GM21529 (cell line): ENCODE results near the gene EPN1.

Experiments
- ATAC-seq: cut with Tn5 transposase; IDR thresholded peaks from one replicate; pipeline ENCODE4 v1.9.1; 2021; ENCODE audit not compliant: unreplicated experiment

EPN1 gene

GRCh38 chr19:55646889-55647731 is 27.9 kb upstream of the EPN1 start:
- no peak for ATAC-seq

GRCh38 chr19:55647732-55648584 is 27.1 kb upstream of the EPN1 start, which contains the start of gene CCDC106:
TSS of gene CCDC106 (plus strand) at chr19:55648212. CDS start at chr19:55649047, 835 bp downstream.
- no peak for ATAC-seq

DNA sequence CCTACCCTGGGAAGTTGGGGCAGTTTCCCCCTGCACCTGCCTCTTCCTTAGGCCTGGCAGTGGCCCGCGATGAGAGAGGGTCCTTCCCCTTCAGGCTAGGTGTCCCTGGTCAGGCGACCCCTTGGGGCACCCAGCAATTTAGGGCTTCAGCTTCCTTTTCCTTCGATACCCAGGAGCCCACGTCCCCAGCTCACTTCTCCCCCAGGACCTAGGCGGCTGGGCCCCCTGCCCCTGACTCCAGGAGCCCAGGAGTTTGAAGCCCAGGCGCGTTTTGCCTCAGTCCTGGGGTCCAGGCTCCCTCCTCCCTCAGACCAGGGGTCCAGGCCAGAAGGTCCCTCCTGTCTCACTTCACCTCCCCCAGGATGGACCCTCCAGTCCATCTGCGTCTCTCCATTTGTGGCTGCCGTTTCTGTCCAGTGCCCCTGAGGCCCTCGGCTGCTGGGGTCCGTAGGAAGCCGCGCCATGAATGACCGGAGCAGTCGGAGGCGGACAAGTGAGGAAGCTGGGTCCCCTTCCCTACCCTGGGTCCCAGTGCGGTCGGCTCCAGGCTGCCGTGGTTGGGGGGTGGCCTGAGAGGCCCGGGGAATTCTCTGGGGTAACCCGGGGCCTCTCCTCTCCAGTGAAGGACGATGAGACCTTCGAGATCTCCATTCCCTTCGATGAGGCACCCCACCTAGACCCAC is 26.3 kb upstream of the EPN1 start:
- no peak for ATAC-seq

- ATAC-seq = no peak
These were observed 25.5 kb upstream of the EPN1 start for GRCh38 chr19:55649268-55650125.

- no peak for ATAC-seq
These were observed 24.9 kb upstream of the EPN1 start for GRCh38 chr19:55650126-55650557.

DNA sequence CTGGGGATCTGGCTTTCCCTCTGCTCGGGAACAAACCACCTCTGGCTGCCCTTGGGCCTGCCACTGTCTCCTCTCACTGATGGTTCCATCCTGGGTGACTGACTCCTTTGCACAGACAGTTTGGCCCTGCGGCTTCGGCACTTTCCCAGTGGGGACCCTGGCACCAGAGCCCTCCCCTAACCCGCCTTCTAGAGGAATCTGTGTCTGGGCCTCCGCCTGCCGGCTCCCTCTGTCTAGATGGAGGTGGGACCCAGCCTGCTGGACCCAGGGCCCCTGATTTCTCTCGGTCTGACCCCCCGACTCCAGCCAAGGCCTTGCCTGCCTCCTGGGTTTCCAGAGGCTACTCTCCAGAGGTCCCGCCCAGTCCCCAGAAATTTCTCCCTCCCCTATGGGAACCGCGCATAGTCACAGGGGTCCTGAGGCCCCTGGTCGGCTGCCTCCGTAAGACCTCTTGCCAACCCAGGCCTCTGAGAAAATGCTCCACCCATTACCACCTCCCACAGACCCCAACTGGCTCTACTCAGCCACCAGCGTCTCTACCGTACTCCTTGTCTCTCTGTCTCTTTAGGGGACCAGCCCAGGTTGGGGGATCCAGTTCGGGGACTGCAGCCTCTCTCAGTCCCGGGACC is 24.3 kb upstream of the EPN1 start:
- no peak for ATAC-seq

- no peak for ATAC-seq
These were observed 23.8 kb upstream of the EPN1 start for GRCh38 chr19:55651236-55651635.

DNA sequence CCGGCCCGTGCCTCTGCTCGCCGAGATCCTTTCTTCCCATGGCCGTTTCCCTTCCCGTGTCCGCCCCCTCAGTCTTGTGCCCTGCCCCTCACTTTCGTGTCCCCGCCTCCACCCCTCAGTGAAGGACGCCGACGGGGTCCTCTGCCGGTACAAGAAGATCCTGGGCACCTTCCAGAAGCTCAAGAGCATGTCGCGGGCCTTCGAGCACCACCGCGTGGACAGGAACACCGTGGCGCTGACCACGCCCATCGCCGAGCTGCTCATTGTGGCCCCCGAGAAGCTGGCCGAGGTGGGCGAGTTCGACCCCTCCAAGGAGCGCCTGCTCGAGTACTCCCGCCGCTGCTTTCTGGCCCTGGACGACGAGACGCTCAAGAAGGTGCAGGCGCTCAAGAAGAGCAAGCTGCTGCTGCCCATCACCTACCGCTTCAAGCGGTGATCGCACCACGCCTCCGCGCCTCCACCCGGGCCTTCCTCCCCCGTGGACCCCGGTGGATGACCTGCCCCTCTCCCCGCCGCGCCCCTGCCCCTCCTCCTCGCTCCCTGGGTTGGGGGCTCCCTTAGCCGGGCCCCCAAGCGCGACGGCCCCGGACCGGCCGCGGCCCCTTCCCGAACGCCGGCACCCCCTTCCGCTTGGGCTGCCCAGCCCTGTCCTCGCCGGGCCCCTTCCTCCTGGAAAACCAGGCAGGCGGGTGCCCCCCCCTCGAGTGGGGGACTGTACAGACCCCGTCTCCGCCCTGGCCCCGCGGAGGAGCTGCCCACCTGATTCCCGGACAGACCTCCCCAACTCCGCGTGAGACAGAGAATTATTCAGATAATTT is 22.5 kb upstream of the EPN1 start:
- no peak for ATAC-seq

DNA sequence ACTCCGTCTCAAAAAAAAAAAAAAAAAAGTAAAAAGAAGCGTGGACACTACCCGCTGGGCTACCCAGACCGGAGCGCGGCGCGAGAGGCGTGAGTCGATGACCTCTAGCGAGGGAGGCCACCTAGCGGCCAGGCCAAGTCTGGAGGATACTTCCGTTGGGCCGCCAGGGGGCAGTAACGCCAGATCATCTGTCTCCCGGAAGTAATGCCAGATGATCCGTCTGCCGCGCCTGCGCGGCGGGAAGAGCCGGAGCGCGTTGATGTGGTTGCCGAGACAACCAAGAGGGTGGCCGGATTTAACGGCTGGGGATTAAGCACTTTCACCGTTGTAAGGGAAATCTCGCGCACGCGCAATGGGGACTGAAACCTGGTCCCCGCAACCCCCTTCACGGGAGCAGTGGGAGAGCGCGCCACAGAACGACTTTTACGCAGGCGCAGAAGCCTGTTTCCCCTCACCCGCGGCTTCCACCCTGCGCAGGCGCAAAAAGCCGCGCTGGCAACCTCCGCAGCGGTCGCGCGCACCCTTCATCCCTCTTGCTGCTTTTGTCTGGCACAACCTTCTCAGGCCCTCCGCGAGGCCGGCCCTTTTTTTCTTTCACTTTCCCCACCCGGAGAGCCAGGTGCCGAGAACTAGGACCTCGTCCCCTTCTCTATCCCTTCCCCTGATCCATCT is 21.2 kb upstream of the EPN1 start:
- peak; percentile 36 for ATAC-seq

GRCh38 chr19:55654323-55654867 is 20.6 kb upstream of the EPN1 start:
- peak; percentile 55 for ATAC-seq

- ATAC-seq = peak; percentile 32
These were observed 20.0 kb upstream of the EPN1 start, which contains the start of gene U2AF2 for GRCh38 chr19:55654868-55655647. TSS of gene U2AF2 (plus strand) at chr19:55655035. CDS start at chr19:55655105, 70 bp downstream.

- ATAC-seq = no peak
These were observed 19.4 kb upstream of the EPN1 start for GRCh38 chr19:55655648-55656040.

DNA sequence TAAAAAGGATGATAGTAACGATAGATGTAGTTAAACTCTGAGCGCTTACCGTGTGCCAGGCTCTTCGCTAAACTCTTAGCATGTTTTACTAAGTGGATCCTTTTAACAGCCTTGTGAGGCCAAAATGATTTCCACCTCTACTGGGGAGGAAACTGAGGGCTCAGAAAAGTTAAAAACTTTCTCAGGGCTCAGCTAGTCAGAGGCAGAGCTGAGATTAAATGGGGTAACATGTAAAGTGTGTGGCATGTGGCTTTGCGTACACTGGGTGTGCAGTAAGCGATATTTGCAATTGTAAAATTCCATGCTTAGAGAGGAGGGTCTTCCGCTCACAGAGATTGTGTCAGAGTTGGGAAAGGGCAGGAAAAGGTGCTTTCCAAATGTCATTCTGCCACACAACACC is 18.5 kb upstream of the EPN1 start:
- ATAC-seq = no peak

DNA sequence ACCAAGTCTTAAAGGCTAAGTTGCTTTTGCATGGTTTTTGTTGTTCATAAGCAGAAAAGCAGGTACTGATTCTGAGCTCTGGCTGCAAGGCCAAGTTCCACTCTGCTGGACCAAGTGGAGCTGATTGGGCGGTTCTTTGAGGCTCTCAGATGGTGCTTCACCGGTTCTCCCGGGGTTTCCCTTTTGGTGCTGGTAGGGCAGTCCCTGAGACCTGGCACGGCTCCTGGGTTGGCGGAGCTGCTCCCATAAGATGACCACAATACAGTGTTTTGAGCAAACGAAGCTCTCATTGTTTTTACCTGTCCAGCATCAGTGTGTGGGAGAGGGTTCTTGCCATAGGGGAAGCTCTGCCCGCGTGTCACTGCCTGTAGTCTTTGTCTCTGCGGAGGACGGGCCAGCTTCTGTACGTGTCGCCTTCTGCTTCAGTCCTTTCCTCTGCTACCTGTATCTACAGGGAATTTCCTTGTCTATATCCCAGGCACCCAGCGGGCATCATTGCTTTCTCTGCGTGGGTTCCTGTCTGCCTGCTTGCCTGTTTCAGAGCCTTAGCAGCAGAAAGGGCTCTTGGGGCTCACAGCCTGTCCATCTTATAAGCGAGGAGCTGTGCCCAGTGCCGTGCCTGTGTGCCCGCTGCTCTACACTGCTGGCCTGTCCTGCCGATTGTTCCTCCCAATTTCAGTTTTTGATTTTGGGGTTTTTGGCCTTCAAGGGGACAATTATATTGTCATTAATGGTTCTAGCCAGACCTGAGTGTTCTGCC is 17.9 kb upstream of the EPN1 start:
- no peak for ATAC-seq

DNA sequence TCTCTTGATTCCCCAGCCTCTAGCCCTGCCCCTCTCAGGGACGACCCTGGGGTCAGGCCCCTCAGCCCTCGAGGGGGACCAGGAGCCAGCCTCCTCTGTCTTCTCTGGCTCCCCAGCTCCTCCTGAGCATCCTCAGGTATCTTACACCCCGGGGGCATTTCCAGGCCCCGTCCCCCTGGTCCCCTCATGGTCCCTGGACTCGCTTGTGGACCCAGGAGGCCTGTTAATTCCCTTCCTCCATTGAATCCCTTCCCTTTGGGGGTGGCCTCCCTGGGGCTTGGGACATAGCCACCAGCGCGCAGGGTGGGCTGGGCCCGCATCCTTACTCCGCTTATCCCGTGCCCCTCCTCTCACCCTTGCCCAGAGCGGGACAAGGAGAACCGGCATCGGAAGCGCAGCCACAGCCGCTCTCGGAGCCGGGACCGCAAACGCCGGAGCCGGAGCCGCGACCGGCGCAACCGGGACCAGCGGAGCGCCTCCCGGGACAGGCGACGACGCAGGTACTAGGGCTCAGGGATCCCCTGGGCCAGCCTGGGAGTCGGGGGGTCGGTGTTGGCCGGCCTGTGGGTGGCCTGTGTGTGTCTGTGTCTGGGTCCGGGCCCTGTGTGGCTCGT is 16.1 kb upstream of the EPN1 start:
- ATAC-seq = no peak

DNA sequence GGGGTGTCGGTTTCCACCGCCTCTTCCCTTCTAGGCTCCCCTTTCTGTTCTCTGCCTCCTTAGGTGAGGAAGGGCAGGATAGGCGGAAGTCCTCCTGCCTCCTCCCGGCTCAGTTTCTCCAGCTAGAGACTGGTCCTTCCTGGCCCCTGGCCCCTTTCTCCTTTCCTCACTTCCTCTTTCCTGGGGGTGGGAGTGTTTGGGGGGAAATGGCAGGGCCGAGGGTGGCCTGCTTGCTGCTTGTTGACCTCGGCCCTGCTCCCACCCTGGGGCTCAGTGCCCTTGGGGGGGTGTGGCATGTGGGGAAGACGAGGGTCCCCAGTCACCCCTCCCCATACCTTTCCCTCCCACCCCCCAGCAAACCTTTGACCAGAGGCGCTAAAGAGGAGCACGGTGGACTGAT is 15.2 kb upstream of the EPN1 start:
- no peak for ATAC-seq
